ENCODE data around the gene DTX2.
A peak's percentile ranks its signal among the peaks of the same experiment; 100 is the strongest.
"Not testable (repeated sequence)": the region's sequence is repeated elsewhere in the genome, so short reads cannot be mapped to it uniquely, and the experiment has no call there.

Gene DTX2

DNA sequence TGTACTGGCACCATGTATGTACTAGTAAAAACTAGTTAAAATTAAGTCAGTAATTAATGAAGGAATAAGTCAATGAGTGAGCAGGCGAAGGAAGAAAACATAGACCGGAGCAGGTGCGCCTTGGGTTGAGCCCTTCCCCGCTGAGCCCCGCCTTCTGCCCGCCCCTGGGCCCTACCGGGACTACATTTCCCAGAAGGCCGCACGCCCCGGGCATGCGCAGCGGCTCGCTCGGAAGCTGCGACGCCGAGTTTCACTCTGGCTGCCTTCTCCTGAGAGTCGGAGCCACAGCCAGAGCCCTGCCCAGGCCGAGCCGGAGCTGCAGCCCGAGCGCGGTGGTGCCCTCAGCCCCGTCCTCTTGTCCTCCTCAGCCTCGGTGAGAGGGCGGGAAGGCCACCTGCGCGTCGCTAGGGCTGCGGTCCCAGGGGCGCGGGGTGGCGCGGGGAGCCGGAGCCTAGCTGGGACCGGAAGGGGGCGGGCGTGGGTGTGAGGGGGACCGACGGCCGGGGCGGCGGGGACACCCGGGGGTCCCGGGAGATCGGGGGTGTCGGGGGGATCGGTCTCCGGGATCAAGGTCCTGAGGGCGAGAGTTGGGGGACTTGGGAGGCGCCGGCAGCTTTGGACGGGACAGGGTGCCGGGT, at the start of gene DTX2:
DTX2 (plus strand) TSS at position 246 of the 638 bp plus-strand sequence. CDS start 18,801 bp downstream, outside the sequence.
- DNase-seq (ENCODE audit: low read depth): peak; percentile 52

GRCh38 chr7:76412249-76412648, 49.3 kb upstream of the DTX2 start:
- no peak for DNase-seq (ENCODE audit: low read depth)

DNA sequence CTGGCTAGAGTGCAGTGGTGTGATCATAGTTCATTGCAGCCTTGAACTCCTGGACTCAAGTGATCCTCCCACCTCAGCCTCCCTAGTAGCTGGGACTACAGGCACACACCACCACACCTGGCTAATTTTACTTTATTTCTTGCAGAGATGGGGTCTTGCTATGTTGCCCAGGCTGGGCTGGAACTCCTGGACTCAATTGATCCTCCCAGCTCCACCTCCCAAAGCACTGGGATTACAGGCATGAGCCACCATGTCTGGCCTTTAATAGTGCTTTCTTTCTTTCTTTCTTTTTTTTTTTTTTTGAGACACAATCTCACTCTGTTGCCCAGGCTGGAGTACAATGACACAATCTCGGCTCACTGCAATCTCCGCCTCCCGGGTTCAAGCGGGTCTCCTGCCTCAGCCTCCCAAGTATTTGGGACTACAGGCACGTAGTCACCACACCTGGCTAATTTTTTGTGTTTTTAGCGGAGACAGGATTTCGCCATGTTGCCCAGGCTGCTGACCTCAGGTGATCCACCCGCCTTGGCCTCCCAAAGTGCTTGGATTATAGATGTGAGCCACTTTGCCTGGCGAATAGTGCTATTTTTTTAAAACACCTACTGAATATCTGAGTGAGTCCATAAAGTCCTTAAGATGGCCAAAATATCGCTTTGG, 43.7 kb upstream of the DTX2 start:
- not testable (repeated sequence) for DNase-seq (ENCODE audit: low read depth)

- DNase-seq (ENCODE audit: low read depth): not testable (repeated sequence)
Observed at GRCh38 chr7:76421097-76421496, 40.4 kb upstream of the DTX2 start.

- DNase-seq (ENCODE audit: low read depth): no peak
Observed at GRCh38 chr7:76423666-76424412, 37.7 kb upstream of the DTX2 start.

DNA sequence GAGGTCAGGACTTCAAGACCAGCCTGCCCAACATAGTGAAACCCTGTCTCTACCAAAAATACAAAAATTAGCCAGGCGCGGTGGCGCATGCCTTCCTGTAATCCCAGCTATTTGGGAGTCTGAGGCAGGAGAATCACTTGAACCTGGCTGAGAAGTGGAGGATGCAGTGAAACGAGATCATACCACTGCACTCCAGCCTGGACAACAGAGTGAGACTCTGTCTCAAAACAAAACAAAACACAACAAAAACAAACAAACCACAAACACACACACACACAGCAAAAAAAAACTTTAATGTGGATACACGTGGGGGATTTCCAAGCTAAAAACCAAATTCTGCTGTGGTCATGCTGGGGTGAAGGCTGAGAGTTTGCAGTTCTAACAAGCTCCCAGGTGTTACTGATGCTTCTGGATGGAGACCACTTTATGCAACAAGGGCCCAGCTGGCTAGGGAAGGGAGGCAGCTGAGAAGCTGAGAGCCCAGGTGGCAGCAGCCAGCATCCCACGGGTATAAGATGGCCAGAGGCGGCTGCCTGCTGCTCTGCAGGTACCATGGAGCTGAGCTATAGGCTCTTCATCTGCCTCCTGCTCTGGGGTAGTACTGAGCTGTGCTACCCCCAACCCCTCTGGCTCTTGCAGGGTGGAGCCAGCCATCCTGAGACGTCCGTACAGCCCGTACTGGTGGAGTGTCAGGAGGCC, 36.9 kb upstream of the DTX2 start, which contains the start of gene ZP3:
ZP3 (plus strand) TSS at position 538 of the 699 bp plus-strand sequence; CDS start at position 553, 15 bp downstream.
- no peak for DNase-seq (ENCODE audit: low read depth)

- DNase-seq (ENCODE audit: low read depth): no peak
Observed at GRCh38 chr7:76425156-76425555, 36.4 kb upstream of the DTX2 start.

GRCh38 chr7:76425558-76425957, 36.0 kb upstream of the DTX2 start:
- DNase-seq (ENCODE audit: low read depth): not testable (repeated sequence)

DNA sequence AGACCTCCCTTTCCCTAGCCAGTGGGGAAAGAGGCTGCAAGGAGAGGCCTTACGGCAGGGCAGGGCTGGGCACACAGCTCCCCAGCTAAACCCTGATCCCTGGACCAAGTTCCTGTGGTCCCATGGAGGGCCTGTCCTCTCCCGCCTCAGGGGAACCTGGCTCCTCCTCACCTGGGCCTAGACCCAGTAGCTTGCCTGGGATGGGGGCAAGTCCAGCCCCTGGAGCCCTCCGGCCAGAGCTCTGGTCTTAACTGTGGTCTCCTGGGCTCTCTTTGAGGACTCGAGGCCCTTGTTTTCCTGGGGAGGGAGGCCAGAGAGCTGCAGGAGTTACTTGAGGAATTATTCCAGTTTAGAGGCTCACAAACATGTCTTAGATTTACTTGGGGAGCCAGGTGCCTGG, 35.3 kb upstream of the DTX2 start:
- DNase-seq (ENCODE audit: low read depth): no peak

DNA sequence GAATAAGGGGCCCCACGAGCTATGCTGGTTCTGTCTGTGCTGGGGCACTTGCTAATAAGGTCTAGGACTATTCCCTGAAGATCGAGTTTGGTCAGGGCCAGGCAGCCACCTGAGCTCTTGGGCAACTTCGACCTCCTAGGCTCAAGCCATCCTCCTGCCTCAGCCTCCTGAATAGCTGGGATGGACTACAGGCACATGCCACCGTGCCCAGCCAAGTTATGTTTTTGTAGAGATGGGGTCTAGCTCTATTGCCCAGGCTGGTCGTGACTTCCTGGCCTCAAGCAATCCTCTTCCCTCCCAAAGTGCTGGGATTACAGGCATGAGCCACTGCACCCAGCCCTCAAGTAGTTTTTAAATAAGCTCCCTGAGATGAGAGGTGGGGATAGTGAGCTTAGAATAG, 33.9 kb upstream of the DTX2 start:
- DNase-seq (ENCODE audit: low read depth): no peak

DNA sequence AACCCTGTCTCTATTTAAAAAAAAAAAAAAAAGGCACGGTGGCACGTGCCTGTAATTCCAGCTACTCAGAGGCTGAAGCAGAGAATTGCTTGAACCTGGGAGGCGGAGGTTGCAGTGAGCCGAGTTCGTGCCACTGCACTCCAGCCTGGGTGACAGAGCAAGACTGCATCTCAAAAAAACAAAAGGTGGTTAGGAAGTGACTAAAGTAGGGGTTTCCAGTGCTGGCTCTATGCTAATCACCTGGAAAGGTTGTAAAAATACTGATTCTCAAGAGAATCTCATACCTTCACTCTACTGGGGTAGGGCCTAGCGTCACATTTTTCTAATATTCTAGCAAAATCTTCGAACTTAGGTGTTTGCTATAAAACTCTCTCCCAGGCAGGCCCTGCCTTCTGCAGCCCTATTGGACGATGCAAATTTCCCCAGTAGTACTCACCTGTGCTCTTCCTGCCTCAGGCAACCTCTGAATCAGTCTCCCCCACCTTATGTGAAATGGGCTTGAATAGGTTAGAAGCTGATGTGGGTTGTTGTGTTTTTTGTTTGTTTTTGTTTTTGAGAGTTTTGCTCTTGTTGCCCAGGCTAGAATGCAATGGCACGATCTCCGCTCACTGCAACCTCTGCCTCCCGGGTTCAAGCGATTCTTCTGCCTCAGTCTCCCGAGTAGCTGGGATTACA, 33.2 kb upstream of the DTX2 start:
- no peak for DNase-seq (ENCODE audit: low read depth)

GRCh38 chr7:76428868-76429805, 32.4 kb upstream of the DTX2 start:
- DNase-seq (ENCODE audit: low read depth): no peak

GRCh38 chr7:76430211-76430610, 31.3 kb upstream of the DTX2 start:
- no peak for DNase-seq (ENCODE audit: low read depth)

- no peak for DNase-seq (ENCODE audit: low read depth)
Observed at GRCh38 chr7:76430836-76431235, 30.7 kb upstream of the DTX2 start.

GRCh38 chr7:76437873-76438272, 23.6 kb upstream of the DTX2 start:
- peak; percentile 13 for DNase-seq (ENCODE audit: low read depth)

GRCh38 chr7:76439120-76439888, 22.2 kb upstream of the DTX2 start:
- DNase-seq (ENCODE audit: low read depth): not testable (repeated sequence)

DNA sequence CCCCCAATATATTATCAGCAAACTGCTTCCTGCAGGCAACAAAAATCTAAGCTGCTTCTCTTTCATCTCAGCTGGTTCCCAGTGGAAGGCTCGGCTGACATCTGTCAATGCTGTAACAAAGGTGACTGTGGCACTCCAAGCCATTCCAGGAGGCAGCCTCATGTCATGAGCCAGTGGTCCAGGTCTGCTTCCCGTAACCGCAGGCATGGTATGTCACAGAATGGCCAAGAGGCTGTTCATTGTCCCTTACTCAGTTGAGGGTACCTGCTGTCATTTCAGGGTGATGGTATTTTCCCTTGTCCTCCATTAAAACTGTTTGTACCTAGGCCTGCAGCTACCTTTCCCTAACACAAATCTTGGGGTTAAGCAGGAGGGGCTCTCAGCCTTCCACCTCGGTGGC, 21.1 kb upstream of the DTX2 start:
- not testable (repeated sequence) for DNase-seq (ENCODE audit: low read depth)

DNA sequence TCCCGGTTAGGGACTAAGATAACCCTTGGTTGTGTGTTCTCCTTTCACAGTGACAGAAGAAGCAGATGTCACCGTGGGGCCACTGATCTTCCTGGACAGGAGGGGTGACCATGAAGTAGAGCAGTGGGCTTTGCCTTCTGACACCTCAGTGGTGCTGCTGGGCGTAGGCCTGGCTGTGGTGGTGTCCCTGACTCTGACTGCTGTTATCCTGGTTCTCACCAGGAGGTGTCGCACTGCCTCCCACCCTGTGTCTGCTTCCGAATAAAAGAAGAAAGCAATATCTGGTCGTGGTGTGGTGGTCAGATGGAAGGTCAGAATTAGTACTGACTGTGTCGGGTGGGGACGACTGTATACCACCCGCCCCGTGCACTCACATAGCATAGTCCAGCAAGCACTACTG, 19.7 kb upstream of the DTX2 start:
- DNase-seq (ENCODE audit: low read depth): not testable (repeated sequence)

GRCh38 chr7:76442664-76443446, 18.7 kb upstream of the DTX2 start:
- DNase-seq (ENCODE audit: low read depth): not testable (repeated sequence)
